ENCODE results near the gene RAPH1.

DNA sequence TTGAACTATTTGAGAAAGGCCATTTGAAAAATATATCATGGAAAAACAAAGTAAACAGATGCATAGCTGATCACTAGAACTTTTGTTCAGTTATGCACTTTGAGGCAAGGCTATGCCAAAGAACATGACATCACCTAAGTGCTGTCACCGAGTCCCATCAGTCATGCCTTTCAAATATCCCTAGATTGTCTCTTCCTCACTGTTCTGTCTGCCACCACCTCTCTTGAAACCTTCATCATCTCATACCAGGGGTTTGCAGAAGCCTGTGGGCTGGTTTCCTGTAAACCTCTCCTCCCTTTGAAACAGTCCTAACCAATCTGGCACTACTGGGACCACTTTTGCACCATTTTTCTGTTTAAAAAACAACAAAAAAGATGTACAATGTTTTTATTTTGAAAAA lies 12.3 kb upstream of the RAPH1 start:
- no peak for TF ChIP-seq ZFX (IDR thresholded peaks at IDR 0.05)
- TF ChIP-seq, protein P1, sequence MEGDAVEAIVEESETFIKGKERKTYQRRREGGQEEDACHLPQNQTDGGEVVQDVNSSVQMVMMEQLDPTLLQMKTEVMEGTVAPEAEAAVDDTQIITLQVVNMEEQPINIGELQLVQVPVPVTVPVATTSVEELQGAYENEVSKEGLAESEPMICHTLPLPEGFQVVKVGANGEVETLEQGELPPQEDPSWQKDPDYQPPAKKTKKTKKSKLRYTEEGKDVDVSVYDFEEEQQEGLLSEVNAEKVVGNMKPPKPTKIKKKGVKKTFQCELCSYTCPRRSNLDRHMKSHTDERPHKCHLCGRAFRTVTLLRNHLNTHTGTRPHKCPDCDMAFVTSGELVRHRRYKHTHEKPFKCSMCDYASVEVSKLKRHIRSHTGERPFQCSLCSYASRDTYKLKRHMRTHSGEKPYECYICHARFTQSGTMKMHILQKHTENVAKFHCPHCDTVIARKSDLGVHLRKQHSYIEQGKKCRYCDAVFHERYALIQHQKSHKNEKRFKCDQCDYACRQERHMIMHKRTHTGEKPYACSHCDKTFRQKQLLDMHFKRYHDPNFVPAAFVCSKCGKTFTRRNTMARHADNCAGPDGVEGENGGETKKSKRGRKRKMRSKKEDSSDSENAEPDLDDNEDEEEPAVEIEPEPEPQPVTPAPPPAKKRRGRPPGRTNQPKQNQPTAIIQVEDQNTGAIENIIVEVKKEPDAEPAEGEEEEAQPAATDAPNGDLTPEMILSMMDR (conservative IDR thresholded peaks at IDR 0.05) = no peak

Measured in C4-2B (cell line).